Gastroesophageal sphincter (tissue), 3 donors: ENCODE data around the gene HGFAC.

ENCODE experiments used
- CTCF ChIP-seq, 4 experiments: fragments of 200-600 bp in 2 of 4; fragments of 450-650 bp in 2 of 4; sonication (generic) in 1 of 4; IDR thresholded peaks; one replicate each; pipeline ENCODE4 v1.5.1; 2017 to 2019; ENCODE audit warnings: antibody characterized with exemption in 4 of 4, mild to moderate bottlenecking in 2 of 4, moderate library complexity in 2 of 4
- EP300 ChIP-seq: sonication (generic); formaldehyde crosslinking; IDR thresholded peaks from one replicate; pipeline ENCODE4 v1.6.1; 2017; ENCODE audit warnings: antibody characterized with exemption, mild to moderate bottlenecking
- POLR2A ChIP-seq, 2 donors: fragments of 450-650 bp; IDR thresholded peaks; one replicate each; pipeline ENCODE4 v1.6.1; 2017; ENCODE audit warnings: antibody characterized with exemption in 2 of 2, mild to moderate bottlenecking in 2 of 2, moderate library complexity in 1 of 2

GRCh38 chr4:3467601-3468031 lies 25.8 kb downstream of the HGFAC start:
- TF ChIP-seq CTCF (IDR thresholded peaks at IDR 0.05) (no peak), POLR2A (IDR thresholded peaks at IDR 0.05) (no peak), EP300 (no peak)
